ENCODE data around the gene CAMK4.

Gene CAMK4

GRCh38 chr5:111223787-111224560 is at the start of gene CAMK4:
CAMK4 (plus strand) TSS chr5:111224384; CDS start chr5:111224484, 100 bp downstream.
- H3K4me3 Mint-ChIP-seq, result peak within 1 kb of the TSS; percentile 98
- DNase-seq, result peak; percentile 90
- no peaks in the 10 kb centered on the region for H3K27me3 Mint-ChIP-seq
- H3K4me1 Mint-ChIP-seq, result peaks cover 29% of the 10 kb centered on the region
- H3K9me3 Mint-ChIP-seq, result no peaks in the 10 kb centered on the region
- CTCF ChIA-PET, result interaction anchor here (0.7 to 7.4 kb wide), 9 partner anchors 13 to 68 kb away, joined by 3 to 60 read pairs (median 4); no protein-coding TSS in a partner anchor
- H3K27ac Mint-ChIP-seq, result peak within 1 kb of the TSS; percentile 92
- H3K36me3 Mint-ChIP-seq, result peaks cover 31% of the 10 kb centered on the region

- CTCF ChIA-PET, result interaction anchor here (1.8 kb wide), 1 partner anchor 96 kb away, joined by 5 read pairs; no protein-coding TSS in a partner anchor
- Mint-ChIP-seq H3K4me1 (no peaks in the 10 kb centered on the region), H3K4me3 (no peak overlapping the region), H3K27me3 (peaks cover 5% of the 10 kb centered on the region), H3K27ac (no peak overlapping the region), H3K9me3 (no peaks in the 10 kb centered on the region), H3K36me3 (no peaks in the 10 kb centered on the region)
- DNase-seq, result no peak
Observed at GRCh38 chr5:111183064-111183463, 41.1 kb upstream of the CAMK4 start.

GRCh38 chr5:111187079-111187478 is 37.1 kb upstream of the CAMK4 start:
- Mint-ChIP-seq H3K36me3 (no peaks in the 10 kb centered on the region), H3K9me3 (no peaks in the 10 kb centered on the region), H3K4me3 (no peak overlapping the region), H3K27me3 (no peaks in the 10 kb centered on the region), H3K27ac (no peak overlapping the region), H3K4me1 (no peaks in the 10 kb centered on the region)
- CTCF ChIA-PET, result no interaction called here
- DNase-seq, result no peak

GRCh38 chr5:111194053-111194452 is 30.1 kb upstream of the CAMK4 start:
- Mint-ChIP-seq H3K27ac (no peak overlapping the region), H3K4me1 (no peaks in the 10 kb centered on the region), H3K36me3 (no peaks in the 10 kb centered on the region), H3K27me3 (peaks cover 20% of the 10 kb centered on the region), H3K4me3 (no peak overlapping the region), H3K9me3 (no peaks in the 10 kb centered on the region)
- DNase-seq, result no peak
- CTCF ChIA-PET, result no interaction called here

GRCh38 chr5:111194925-111195324 is 29.3 kb upstream of the CAMK4 start:
- DNase-seq, result no peak
- CTCF ChIA-PET, result no interaction called here
- Mint-ChIP-seq H3K9me3 (no peaks in the 10 kb centered on the region), H3K36me3 (no peaks in the 10 kb centered on the region), H3K27ac (no peak overlapping the region), H3K27me3 (peaks cover 20% of the 10 kb centered on the region), H3K4me1 (no peaks in the 10 kb centered on the region), H3K4me3 (no peak overlapping the region)

- CTCF ChIA-PET, result no interaction called here
- H3K4me3 Mint-ChIP-seq, result no peak overlapping the region
- no peak for DNase-seq
- no peaks in the 10 kb centered on the region for H3K36me3 Mint-ChIP-seq
- no peaks in the 10 kb centered on the region for H3K9me3 Mint-ChIP-seq
- no peaks in the 10 kb centered on the region for H3K4me1 Mint-ChIP-seq
- H3K27me3 Mint-ChIP-seq, result peaks cover 17% of the 10 kb centered on the region
- H3K27ac Mint-ChIP-seq, result no peak overlapping the region
Observed at GRCh38 chr5:111197523-111197922, 26.7 kb upstream of the CAMK4 start.

GRCh38 chr5:111198281-111198966 is 25.8 kb upstream of the CAMK4 start:
- CTCF ChIA-PET, result no interaction called here
- DNase-seq, result no peak

GRCh38 chr5:111200828-111201227 is 23.4 kb upstream of the CAMK4 start:
- CTCF ChIA-PET, result interaction anchor here (0.5 to 1.4 kb wide), 4 partner anchors 21 to 315 kb away, joined by 3 to 6 read pairs (median 4); no protein-coding TSS in a partner anchor
- H3K4me1 Mint-ChIP-seq, result no peaks in the 10 kb centered on the region
- H3K36me3 Mint-ChIP-seq, result no peaks in the 10 kb centered on the region
- H3K27ac Mint-ChIP-seq, result no peak overlapping the region
- H3K27me3 Mint-ChIP-seq, result peaks cover 10% of the 10 kb centered on the region
- no peak for DNase-seq
- no peak overlapping the region for H3K4me3 Mint-ChIP-seq
- no peaks in the 10 kb centered on the region for H3K9me3 Mint-ChIP-seq

More at GRCh38 chr5:111198281-111198966, 25.8 kb upstream of the CAMK4 start:
- H3K27ac Mint-ChIP-seq, result no peak overlapping the region
- no peaks in the 10 kb centered on the region for H3K4me1 Mint-ChIP-seq
- no peak overlapping the region for H3K4me3 Mint-ChIP-seq
- no peaks in the 10 kb centered on the region for H3K9me3 Mint-ChIP-seq
- H3K36me3 Mint-ChIP-seq, result no peaks in the 10 kb centered on the region
- peaks cover 15% of the 10 kb centered on the region for H3K27me3 Mint-ChIP-seq

GRCh38 chr5:111201705-111202104 is 22.5 kb upstream of the CAMK4 start:
- DNase-seq, result no peak
- H3K27ac Mint-ChIP-seq, result no peak overlapping the region

GRCh38 chr5:111211341-111211740 is 12.8 kb upstream of the CAMK4 start:
- H3K27ac Mint-ChIP-seq, result peak overlapping the region; percentile 1
- no peak overlapping the region for H3K4me3 Mint-ChIP-seq
- CTCF ChIA-PET, result interaction anchor here (1.1 kb wide), 1 partner anchor 67 kb away, joined by 4 read pairs; no protein-coding TSS in a partner anchor
- DNase-seq, result no peak
- no peaks in the 10 kb centered on the region for H3K27me3 Mint-ChIP-seq
- peaks cover 9% of the 10 kb centered on the region for H3K36me3 Mint-ChIP-seq
- peaks cover 13% of the 10 kb centered on the region for H3K4me1 Mint-ChIP-seq
- peaks cover 9% of the 10 kb centered on the region for H3K9me3 Mint-ChIP-seq

More at GRCh38 chr5:111201705-111202104, 22.5 kb upstream of the CAMK4 start:
- H3K36me3 Mint-ChIP-seq, result no peaks in the 10 kb centered on the region
- H3K9me3 Mint-ChIP-seq, result no peaks in the 10 kb centered on the region
- H3K27me3 Mint-ChIP-seq, result peaks cover 10% of the 10 kb centered on the region
- H3K4me3 Mint-ChIP-seq, result no peak overlapping the region
- CTCF ChIA-PET, result interaction anchor here (0.6 to 1.4 kb wide), 2 partner anchors 77 to 237 kb away, joined by 3 to 6 read pairs; no protein-coding TSS in a partner anchor
- no peaks in the 10 kb centered on the region for H3K4me1 Mint-ChIP-seq

GRCh38 chr5:111214052-111214742 is 10.0 kb upstream of the CAMK4 start:
- CTCF ChIA-PET, result no interaction called here
- Mint-ChIP-seq H3K4me3 (no peak overlapping the region), H3K4me1 (peaks cover 13% of the 10 kb centered on the region), H3K9me3 (peaks cover 10% of the 10 kb centered on the region), H3K36me3 (peaks cover 9% of the 10 kb centered on the region), H3K27me3 (no peaks in the 10 kb centered on the region), H3K27ac (no peak overlapping the region)
- DNase-seq, result no peak

- Mint-ChIP-seq H3K9me3 (peaks cover 10% of the 10 kb centered on the region), H3K27ac (no peak overlapping the region), H3K4me3 (no peak overlapping the region), H3K4me1 (peaks cover 12% of the 10 kb centered on the region), H3K27me3 (no peaks in the 10 kb centered on the region), H3K36me3 (peaks cover 9% of the 10 kb centered on the region)
- no peak for DNase-seq
- CTCF ChIA-PET, result no interaction called here
Observed at GRCh38 chr5:111215971-111216370, 8.2 kb upstream of the CAMK4 start.

- Mint-ChIP-seq H3K27ac (no peak overlapping the region), H3K27me3 (no peaks in the 10 kb centered on the region), H3K4me3 (no peak overlapping the region), H3K36me3 (peaks cover 13% of the 10 kb centered on the region), H3K9me3 (peaks cover 3% of the 10 kb centered on the region), H3K4me1 (peaks cover 8% of the 10 kb centered on the region)
- DNase-seq, result no peak
- CTCF ChIA-PET, result interaction anchor here (4.1 to 7.4 kb wide), 2 partner anchors 57 to 61 kb away, joined by 15 to 60 read pairs; no protein-coding TSS in a partner anchor
Observed at GRCh38 chr5:111221139-111221538, 3.0 kb upstream of the CAMK4 start.

All from activated naive CD4-positive, alpha-beta T cell treated with anti-CD3 and anti-CD28 coated beads, Interleukin-2, amount 10 ng/mL, durations not matched to agents 7 days and 5 days (primary cell).